ENCODE data around the gene KIAA1958. TPM values are rescaled to one million over a fixed set of nuclear protein-coding genes. Genes with fewer than 3 reads are reported as not detected.

Gene KIAA1958
- total and polyA plus RNA-seq, 10 of the 15 experiments (the other 5 are each of a cell fraction or from before 2014, with no cell fraction given): 0.53 to 8.7 (median 4.0) TPM

- H3K4me1 ChIP-seq (ENCODE audit: control insufficient read depth, insufficient read depth, low read length): no peaks in the 10 kb centered on the region
- TF ChIP-seq SMARCA5 (IDR thresholded peaks at IDR 0.05): no peak
- no peak for TF ChIP-seq ZNF622 (IDR thresholded peaks at IDR 0.05)
- TF ChIP-seq SKIL (IDR thresholded peaks at IDR 0.05; ENCODE audit: low read depth, poor library complexity, severe bottlenecking): no peak
- no peak for TF ChIP-seq CREB1 (IDR thresholded peaks at IDR 0.05; ENCODE audit: low read depth)
- TF ChIP-seq TCF7 (IDR thresholded peaks at IDR 0.05; ENCODE audit: borderline replicate concordance): no peak
- no peak for TF ChIP-seq FOXM1 (IDR thresholded peaks at IDR 0.05; ENCODE audit: low read depth, low read length)
- no peak for TF ChIP-seq RELA (IDR thresholded peaks at IDR 0.05; ENCODE audit: borderline replicate concordance, partially characterized antibody)
- TF ChIP-seq CBFB (IDR thresholded peaks at IDR 0.05; ENCODE audit: low read depth): no peak
- no peak for TF ChIP-seq GATAD2B (conservative IDR thresholded peaks at IDR 0.05; ENCODE audit: low read depth)
- no peak for TF ChIP-seq RAD51 (IDR thresholded peaks at IDR 0.05)
- TF ChIP-seq NR2C1 (IDR thresholded peaks at IDR 0.05): no peak
- TF ChIP-seq IRF5 (IDR thresholded peaks at IDR 0.05; ENCODE audit: borderline replicate concordance): no peak
- TF ChIP-seq HDAC6 (IDR thresholded peaks at IDR 0.05; ENCODE audit: unreplicated experiment): no peak
- no peak for TF ChIP-seq BMI1 (IDR thresholded peaks at IDR 0.05; ENCODE audit: borderline replicate concordance)
- no peak for TF ChIP-seq RFX5 (IDR thresholded peaks at IDR 0.05; ENCODE audit: low read depth, low read length)
- no peak for TF ChIP-seq ATF7 (IDR thresholded peaks at IDR 0.05; ENCODE audit: low read depth)
- no peak for TF ChIP-seq EZH2 (IDR thresholded peaks at IDR 0.05; ENCODE audit: borderline replicate concordance, control insufficient read depth, low read depth, low read length)
- POLR2A ChIA-PET: interaction anchor here (0.6 to 1.6 kb wide), 4 partner anchors 14 to 735 kb away, joined by 3 to 7 read pairs (median 4); partner anchors contain the start of gene INIP
- ATAC-seq (no peak), FAIRE-seq (no peak), DNase-seq (ENCODE audit: low read depth, low spot score) (no peak)
- H3K79me2 ChIP-seq (ENCODE audit: control insufficient read depth, insufficient read depth, low read length): peaks cover 21% of the 10 kb centered on the region
- no peaks in the 10 kb centered on the region for H3K36me3 ChIP-seq (ENCODE audit: control insufficient read depth in 2 of 2, insufficient read depth in 2 of 2, low read length in 1 of 2)
- H3K27ac ChIP-seq (ENCODE audit: control insufficient read depth, insufficient read depth): no peak overlapping the region
- H3K9ac ChIP-seq (ENCODE audit: control insufficient read depth, insufficient read depth, low read length): peak overlapping the region; percentile 69; the same call in 1 of the 2 replicates
- H3K4me2 ChIP-seq (ENCODE audit: control insufficient read depth, insufficient read depth): peak overlapping the region; percentile 64
- intact Hi-C loops (cut with micrococcal nuclease; ENCODE audit: unreplicated experiment) (loop anchor here (5.0 kb wide), 1 partner anchor 62 kb away; no protein-coding TSS in a partner anchor), in situ Hi-C loops (cut with MboI) (no loop called here)
- peak overlapping the region; percentile 62 for H3K4me3 ChIP-seq
- no peak overlapping the region; the same call in 1 of the 2 replicates for H2AFZ ChIP-seq (ENCODE audit: control insufficient read depth, low read depth, low read length)
- BruUV-seq (replicated peaks): no TSS peak
- no peaks in the 10 kb centered on the region for H3K27me3 ChIP-seq (replicated peaks in 1 of 2; ENCODE audit: control insufficient read depth in 2 of 2, insufficient read depth in 2 of 2, low read length in 1 of 2)
- no peaks in the 10 kb centered on the region for H4K20me1 ChIP-seq (ENCODE audit: control insufficient read depth, insufficient read depth)
- SMC1A ChIA-PET (ENCODE audit: uncharacterized antibody, unreplicated experiment): interaction anchor here (0.5 to 1.9 kb wide), 5 partner anchors 9 to 233 kb away, joined by 3 to 7 read pairs (median 3); partner anchors contain the start of gene INIP
- 64% methylated on average over 3 of the region's 3 CpGs for WGBS (ENCODE audit: insufficient coverage, insufficient replicate concordance, low lambda C conversion rate, missing lambda C conversion rate)
- CTCF ChIA-PET: interaction anchor here (1.0 to 1.2 kb wide), 3 partner anchors 41 to 373 kb away, joined by 3 to 4 read pairs (median 4); partner anchors contain the start of gene HSDL2
- RAD21 ChIA-PET (ENCODE audit: unreplicated experiment): interaction anchor here (0.6 to 2.0 kb wide), 4 partner anchors 41 to 232 kb away, joined by 3 to 8 read pairs (median 4); partner anchors contain the start of genes HSDL2 and INIP
- no peaks in the 10 kb centered on the region for H3K9me3 ChIP-seq (replicated peaks; ENCODE audit: control insufficient read depth, insufficient read depth, low read length)
Observed at GRCh38 chr9:112485574-112485973, 1.1 kb upstream of the KIAA1958 start.

Measured in GM12878 (cell line).